Fibroblast of the aortic adventitia (primary cell): ENCODE measurements around the gene KCNC3. TPM values are rescaled to one million over a fixed set of nuclear protein-coding genes. Genes with fewer than 3 reads are reported as not detected.

Source experiments
- DNase-seq: peaks from one replicate; pipeline ENCODE4 v3.0.0-alpha.2; 2010; ENCODE audit warnings: low read depth
- H3K4me3 ChIP-seq: 2 replicates; pipeline ENCODE4 v1.5.1; 2011; ENCODE audit warnings: low read depth, mild to moderate bottlenecking, control low read depth, low read length, moderate library complexity
- CTCF ChIP-seq: IDR thresholded peaks from 2 replicates; pipeline ENCODE4 v1.5.1; 2011; ENCODE audit warnings: mild to moderate bottlenecking, low read length, control low read depth, inconsistent platforms; ENCODE audit not compliant: insufficient read depth
- total RNA-seq: library from RNA; depleted of rRNA; stranded (reverse); fragments of >200 nt; gene quantifications from 2 replicates; pipeline ENCODE4 v1.2.3, GENCODE V29; 2012; ENCODE audit warnings: low replicate concordance

Gene KCNC3
- total RNA-seq, 1 donor, result not detected

- no peak for DNase-seq
- H3K4me3 ChIP-seq, result no peak overlapping the region
- TF ChIP-seq CTCF, result no peak
Measured at GRCh38 chr19:50314724-50315708, 14.2 kb downstream of the KCNC3 start.

- no peak for TF ChIP-seq CTCF
- H3K4me3 ChIP-seq, result no peak overlapping the region
- no peak for DNase-seq
Measured at GRCh38 chr19:50313812-50314536, 15.2 kb downstream of the KCNC3 start.

- TF ChIP-seq CTCF, result no peak
- DNase-seq, result no peak
- H3K4me3 ChIP-seq, result no peak overlapping the region
Measured at GRCh38 chr19:50312967-50313811, 16.0 kb downstream of the KCNC3 start.

- DNase-seq, result no peak
- no peak for TF ChIP-seq CTCF
- no peak overlapping the region for H3K4me3 ChIP-seq
Measured at GRCh38 chr19:50311723-50312635, 17.2 kb downstream of the KCNC3 start.

- H3K4me3 ChIP-seq, result no peak overlapping the region
- no peak for TF ChIP-seq CTCF
- no peak for DNase-seq
Measured at GRCh38 chr19:50310759-50311465, 18.3 kb downstream of the KCNC3 start.
